Activated CD4-positive, alpha-beta T cell treated with anti-CD3 and anti-CD28 coated beads, Interleukin-2, Interleukin-4, amounts not matched to agents 100 ng/mL and 50 ng/mL, durations not matched to agents 16 hours and 8 hours (primary cell): Measurements from ENCODE around the gene FBXL22.

Source experiments
- DNase-seq: peaks from one replicate; pipeline ENCODE4 v3.0.0-alpha.2; 2020; ENCODE audit warnings: low spot score

Gene FBXL22

DNA sequence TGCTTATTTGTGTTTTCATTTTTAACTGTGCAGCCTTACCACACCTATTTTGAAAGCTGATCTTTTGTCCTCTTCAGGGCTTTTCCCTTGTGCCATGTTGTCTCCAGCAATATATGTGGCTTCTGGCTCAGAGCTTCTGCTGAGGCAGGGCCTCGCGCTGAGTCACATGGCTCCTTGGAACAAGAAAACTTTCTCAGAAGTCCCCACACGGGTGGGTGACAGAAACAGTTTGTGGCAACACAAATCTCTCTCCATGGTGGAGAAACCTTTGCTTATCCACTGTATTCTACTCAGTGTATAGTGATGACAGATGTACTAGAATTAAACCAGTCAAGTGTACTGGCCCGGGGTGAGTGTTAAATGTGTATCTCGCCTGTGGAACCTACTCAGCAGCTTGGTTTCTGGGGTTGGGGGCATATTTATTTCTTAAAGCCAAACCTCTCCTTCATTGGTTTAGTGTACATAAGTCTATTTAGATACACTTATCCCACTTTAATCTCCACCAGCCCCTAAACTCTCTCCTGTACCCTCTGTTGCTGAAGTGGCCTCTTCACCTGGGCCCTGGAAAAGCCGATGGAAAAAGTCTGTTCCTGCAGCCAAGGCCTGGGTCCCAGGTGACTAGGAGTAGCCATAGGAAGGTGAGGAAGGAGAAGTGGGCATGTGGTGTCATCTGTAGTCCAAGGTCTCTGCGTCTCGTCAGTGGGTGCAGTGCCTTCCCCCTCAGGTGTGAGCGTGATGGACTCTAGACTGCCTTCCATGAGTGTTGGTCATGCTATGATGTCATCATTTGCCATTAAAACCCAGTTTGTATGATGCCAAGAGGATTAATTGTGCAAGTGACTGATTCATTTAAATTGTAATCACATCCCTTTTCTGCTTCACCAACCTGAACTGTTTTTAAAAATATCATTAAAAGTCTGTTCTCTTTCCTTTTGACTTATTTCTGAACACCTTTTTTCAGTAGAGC, 3.2 kb upstream of the FBXL22 start:
- DNase-seq = peak; percentile 43

DNA sequence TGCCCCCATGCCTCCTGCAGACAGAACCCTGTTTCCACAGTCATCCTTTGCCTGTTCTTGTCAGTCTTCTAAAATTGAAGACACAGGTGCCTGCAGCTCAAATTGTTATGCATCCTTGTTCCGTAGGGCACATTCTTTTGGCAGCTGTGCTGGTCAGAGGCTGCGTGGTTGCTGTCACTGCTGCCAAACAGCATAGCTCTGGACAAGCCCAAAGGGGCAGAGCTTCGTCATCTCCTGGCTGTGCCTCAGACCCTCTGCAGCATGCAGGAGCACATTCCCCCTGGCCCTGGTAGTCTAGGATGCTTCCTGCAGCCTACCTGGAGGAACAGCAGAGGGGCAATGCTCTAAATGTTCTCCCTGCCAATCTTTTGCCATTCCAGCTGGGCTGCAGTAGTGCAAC, 2.1 kb upstream of the FBXL22 start:
- DNase-seq = no peak

GRCh38 chr15:63595688-63596087, 1.5 kb upstream of the FBXL22 start:
- DNase-seq = no peak

GRCh38 chr15:63596676-63597037, 530 bp upstream of the FBXL22 start:
- no peak for DNase-seq

DNA sequence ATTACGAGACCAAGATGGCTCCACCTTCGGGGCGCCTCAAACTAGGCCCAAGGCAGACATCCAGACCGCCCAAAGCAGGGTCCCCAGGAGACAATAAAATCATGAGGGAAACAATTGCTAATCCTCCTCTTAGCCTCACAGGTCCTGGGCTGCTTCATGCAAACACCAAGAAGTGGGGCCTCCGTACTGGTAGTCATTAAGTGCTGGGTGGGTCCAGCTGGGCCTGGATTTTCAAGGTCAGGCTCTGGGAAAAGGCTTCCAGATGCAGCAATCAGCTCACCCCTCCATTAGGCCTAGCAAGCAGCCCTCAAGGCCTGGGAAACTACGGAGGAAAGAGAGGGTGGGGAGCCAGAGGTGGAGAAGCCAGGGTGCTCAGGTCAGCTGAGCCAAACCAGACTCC, 634 bp downstream of the FBXL22 start:
- no peak for DNase-seq

DNA sequence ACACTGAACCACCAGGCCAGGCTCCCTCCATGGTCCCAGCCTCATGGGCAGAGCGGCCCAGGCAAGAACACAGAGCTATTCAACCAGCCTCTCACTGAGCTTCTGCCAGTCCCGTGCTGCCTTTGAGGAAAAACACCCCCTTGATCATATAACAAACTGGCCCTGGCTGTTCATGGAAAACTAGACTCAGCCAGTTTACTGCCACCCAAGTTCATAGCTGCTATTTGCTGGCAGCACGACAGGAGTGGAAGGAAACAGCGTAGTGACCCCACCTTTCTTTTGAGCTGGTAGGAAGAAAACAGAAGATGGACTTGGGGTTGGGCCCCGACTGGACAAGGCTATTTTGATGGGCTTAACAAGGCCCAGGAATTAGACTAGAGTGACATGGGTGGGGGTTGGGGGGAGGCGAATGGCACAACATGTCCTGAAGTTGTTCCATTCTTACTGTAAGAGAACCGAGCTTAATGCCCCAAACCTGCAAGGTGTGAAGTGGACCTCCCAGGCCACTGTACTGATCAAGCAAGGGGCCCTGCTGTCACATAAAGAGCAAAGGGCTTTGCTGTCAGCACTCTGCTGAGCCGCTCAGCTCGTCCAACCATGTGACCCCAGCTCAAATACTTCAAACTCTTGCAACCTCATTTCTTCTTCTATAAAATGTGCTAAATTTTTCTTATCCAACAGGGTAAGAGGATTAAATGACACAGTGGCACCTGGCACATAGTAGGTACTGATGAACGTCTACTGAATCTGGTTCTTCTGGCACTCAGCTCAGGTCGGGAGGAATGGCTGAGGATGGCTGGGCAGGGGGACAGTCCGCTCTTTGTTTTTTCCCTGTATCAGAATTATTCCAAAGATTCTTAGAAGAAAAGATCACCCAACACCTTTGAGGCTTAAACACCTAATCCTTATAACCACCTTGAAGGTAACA, 1.6 kb downstream of the FBXL22 start:
- no peak for DNase-seq

DNA sequence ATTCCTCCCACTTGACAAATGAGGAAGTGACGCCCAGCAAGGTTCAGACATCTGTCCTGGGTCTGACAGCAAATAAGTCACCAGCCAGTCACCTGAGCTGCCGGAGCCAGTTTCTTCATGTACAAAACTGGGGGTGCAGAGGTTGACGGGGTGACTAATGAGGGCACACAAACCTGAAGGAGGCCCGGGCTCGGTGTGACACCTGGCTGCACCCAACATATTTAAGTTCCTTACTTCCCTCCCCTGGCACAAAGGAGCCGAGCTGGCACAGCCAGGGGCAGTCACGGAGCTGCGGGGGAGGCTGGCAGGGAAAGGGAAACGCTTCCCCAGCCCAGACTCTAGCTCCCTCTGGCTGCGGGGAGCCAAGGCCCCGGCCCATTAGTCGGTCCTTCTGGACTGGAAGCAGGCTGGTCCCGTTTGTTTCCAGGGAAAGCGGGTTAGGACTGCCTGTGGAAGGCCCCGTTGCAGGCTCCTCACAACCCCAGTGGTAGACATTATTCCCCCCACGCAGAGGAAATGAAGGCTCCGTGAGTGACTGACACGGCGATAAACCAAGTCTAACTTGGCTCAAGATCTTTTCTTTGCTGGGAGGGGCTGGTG, 2.3 kb downstream of the FBXL22 start:
- peak; percentile 25 for DNase-seq

GRCh38 chr15:63600001-63600615, 2.9 kb downstream of the FBXL22 start:
- DNase-seq = peak; percentile 14

DNA sequence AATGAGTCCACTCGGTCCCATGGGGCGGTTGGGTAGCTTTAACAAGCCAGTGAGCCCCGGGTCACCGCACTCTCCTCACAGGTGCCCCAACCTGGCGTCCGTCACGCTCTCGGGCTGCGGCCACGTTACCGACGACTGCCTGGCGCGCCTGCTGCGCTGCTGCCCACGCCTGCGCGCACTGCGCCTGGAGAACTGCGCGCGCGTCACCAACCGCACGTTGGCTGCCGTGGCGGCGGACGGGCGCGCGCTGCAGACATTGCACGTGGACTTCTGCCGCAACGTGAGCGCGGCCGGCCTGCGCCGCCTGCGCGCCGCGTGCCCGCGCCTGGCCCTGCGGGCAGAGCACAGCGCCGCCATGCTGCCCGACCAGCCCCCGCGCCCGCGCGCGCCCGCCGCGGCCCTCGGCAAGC, 3.4 kb downstream of the FBXL22 start:
- DNase-seq = peak; percentile 91

DNA sequence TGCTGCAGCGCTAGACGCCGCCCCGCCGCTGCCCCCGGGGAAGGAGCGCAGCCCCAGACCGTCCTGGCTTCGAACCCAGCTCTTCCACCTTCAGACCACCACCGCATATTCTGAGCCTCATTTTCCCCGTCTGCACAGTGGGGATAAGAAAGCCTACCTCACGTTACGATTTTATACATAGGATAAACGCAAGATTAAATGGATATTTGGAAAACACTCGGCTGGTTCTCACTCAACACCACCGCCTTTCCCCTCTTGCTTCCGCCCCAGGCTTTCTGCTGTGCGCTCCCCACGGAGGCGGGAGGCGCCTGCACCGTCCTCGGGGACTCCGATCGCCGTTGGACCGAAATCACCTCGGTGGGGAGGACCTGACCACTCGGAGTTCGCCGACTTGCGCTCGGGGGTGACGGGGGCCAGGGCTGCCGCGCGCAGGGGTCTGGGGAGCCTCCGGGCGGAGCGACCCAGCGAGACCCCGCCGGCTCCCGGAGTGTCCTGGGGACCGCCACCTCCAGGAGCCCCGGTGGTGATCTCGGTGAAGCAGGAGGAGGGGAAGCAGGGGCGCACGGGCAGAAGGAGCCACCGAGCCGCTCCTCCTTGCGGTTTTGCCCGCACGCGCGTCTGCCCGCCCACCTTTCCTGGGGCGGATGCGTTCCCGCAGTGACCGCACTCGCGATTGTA, 4.0 kb downstream of the FBXL22 start:
- peak; percentile 36 for DNase-seq

DNA sequence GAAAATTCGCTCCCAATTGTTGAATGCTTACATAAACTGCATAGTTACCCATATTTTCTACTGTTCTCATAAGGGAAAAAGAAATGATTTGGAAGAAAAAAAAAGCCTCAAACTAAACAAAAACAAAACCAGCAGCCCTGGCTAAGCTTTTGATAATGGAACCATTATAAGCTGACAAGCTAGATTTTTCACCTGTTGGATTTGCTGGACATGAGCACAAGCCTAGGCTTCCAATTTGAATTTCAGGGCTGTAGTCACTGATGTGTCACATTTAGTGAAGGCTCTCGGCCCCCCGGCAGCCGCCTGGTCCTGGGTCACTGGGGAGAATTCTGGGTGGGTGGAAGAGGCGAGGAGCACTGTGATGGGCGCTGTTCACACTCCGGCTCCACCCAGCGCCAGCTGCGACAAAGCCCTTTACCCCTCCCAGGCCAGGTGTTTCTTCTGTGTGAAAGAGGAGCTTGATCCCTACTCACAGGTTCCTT, 4.6 kb downstream of the FBXL22 start:
- no peak for DNase-seq

GRCh38 chr15:63602595-63602994, 5.4 kb downstream of the FBXL22 start:
- DNase-seq = no peak

GRCh38 chr15:63603516-63603915, 6.3 kb downstream of the FBXL22 start:
- no peak for DNase-seq

GRCh38 chr15:63604281-63604680, 7.1 kb downstream of the FBXL22 start:
- DNase-seq = no peak

- DNase-seq = no peak
Observed at GRCh38 chr15:63605036-63605435, 7.8 kb downstream of the FBXL22 start.

DNA sequence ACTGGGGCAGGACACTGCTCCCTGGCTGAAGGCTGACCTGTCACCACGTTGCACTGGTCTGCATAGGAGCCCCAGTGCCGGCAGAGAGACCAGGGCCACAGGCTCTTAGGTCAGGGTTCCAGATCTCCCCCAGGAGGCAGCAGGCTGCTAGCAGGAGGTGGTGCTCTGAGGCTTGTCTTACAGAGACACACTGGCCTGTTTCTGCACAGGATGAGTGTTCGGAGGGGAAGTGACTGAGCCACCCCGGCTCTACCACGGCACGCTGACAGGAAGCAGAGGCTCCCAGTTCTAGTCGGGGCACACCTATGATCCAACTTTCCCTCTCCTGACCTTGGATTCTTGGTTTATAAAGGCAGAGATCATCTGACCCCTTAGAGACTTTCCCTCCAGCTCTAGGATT, 8.6 kb downstream of the FBXL22 start:
- DNase-seq = peak; percentile 80

GRCh38 chr15:63606308-63606707, 9.1 kb downstream of the FBXL22 start:
- no peak for DNase-seq

DNA sequence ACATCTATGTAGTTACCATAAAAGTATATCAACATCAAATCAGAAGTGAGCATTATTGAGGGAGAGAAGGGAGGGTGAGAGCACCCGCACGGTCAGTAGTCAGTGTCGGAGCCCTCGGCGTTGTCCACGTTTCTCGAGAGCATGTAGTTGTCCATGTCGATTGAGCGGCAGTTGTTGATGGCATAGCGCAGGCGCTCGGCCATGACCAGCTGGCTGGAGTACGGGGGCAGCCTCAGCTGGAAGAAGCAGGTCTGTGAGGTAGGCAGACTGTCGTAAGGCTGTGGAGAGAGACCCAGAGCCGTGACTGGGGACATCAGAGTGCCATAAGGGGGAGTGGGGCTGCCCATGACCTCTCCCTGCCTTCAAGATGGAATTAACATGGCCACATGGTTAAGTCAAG, 11.8 kb downstream of the FBXL22 start:
- no peak for DNase-seq

GRCh38 chr15:63609448-63609847, 12.3 kb downstream of the FBXL22 start:
- no peak for DNase-seq

- DNase-seq = peak; percentile 89
Observed at GRCh38 chr15:63610209-63610841, 13.1 kb downstream of the FBXL22 start.

DNA sequence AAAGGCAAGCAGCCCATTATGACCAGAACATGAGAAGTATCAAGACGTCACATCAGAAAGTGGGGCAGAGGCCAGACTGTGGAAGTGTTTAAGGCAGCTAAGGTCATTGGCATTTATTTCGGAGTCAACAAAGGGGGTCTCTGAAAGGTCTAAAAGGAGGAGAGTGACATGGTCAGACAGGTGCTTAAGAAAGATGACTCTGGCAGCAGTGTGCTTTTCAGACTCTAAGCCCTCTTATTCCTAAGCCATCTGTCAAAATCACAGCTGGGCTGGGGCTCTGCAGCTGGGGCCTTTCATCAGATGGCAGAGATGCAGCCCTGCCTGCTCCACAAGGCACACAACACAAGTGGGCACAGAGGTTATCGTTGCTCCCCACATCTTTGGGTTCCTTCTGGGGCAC, 14.0 kb downstream of the FBXL22 start:
- DNase-seq = no peak
